ENCODE measurements around the gene MYO1G. TPM values are rescaled to one million over a fixed set of nuclear protein-coding genes. Genes with fewer than 3 reads are reported as not detected.

MYO1G gene
- total RNA-seq, 2 experiments from 2014 or later: 23.6 to 87.3 TPM

DNA sequence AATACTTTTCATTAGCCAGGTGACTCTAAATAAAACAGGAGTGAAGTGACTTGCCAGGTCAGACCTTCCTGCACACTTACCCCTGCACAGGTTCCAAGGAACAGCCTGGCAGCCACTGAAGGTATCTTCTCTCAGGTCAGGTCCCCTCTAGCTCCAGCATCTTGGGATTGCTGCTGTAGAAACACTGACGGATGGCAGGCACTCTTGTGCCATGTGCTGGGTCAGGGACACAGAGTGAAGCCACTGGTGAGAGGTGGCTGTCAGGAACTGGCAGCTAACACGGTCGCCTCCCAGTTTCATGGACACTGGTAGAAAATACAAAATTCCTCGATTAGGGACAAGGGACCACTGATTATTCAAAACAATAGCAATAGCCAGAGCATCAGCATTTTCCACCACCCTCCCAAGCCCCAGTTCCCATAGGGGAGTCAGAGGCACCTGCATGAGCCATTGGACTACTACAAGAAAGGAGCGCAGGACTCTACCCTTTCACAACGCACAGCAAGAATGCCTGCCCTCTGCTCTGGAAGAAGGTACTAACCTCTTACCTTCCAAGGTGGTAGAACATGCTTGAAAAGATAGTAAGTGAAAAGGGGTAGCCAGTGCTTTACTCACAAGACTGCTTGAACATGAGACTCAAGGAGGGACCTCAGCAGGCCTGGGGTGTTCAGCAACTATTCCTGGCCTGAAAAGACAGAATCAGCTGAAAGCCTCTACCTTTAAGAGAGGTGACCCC, 5.1 kb upstream of the MYO1G start:
- BruUV-seq (replicated peaks): no TSS peak
- ChIA-PET POLR2A (interaction anchor here (1.0 to 15.1 kb wide), 3 partner anchors 11 to 16 kb away, joined by 3 to 206 read pairs (median 5); partner anchors contain the start of gene CCM2), CTCF (ENCODE audit: unreplicated experiment) (no interaction called here)
- no peak for TF ChIP-seq EZH2phosphoT487 (IDR thresholded peaks at IDR 0.05; ENCODE audit: borderline replicate concordance, low read depth, low read length)
- TF ChIP-seq, protein P1, sequence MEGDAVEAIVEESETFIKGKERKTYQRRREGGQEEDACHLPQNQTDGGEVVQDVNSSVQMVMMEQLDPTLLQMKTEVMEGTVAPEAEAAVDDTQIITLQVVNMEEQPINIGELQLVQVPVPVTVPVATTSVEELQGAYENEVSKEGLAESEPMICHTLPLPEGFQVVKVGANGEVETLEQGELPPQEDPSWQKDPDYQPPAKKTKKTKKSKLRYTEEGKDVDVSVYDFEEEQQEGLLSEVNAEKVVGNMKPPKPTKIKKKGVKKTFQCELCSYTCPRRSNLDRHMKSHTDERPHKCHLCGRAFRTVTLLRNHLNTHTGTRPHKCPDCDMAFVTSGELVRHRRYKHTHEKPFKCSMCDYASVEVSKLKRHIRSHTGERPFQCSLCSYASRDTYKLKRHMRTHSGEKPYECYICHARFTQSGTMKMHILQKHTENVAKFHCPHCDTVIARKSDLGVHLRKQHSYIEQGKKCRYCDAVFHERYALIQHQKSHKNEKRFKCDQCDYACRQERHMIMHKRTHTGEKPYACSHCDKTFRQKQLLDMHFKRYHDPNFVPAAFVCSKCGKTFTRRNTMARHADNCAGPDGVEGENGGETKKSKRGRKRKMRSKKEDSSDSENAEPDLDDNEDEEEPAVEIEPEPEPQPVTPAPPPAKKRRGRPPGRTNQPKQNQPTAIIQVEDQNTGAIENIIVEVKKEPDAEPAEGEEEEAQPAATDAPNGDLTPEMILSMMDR (conservative IDR thresholded peaks at IDR 0.05; ENCODE audit: low read length): no peak
- Histone ChIP-seq H3K4me1 (ENCODE audit: insufficient read depth, low read length, poor library complexity, severe bottlenecking) (peaks cover 75% of the 10 kb centered on the region), H2AFZ (ENCODE audit: low read length) (no peak overlapping the region), H3K79me2 (ENCODE audit: insufficient read depth, low read depth, low read length) (peaks cover 54% of the 10 kb centered on the region), H4K20me1 (ENCODE audit: insufficient read depth, low read length) (peaks cover 29% of the 10 kb centered on the region; the same call in 1 of the 2 replicates), H3K4me2 (ENCODE audit: low read length) (peak overlapping the region; percentile 95), H3K9me2 (ENCODE audit: insufficient read depth, low read length) (no peaks in the 10 kb centered on the region), H3K36me3 (ENCODE audit: insufficient read depth, low read length) (peaks cover 69% of the 10 kb centered on the region), H3K4me3 (ENCODE audit: low read depth, low read length, poor library complexity, severe bottlenecking) (peak overlapping the region; percentile 94), H3K9me3 (ENCODE audit: low read length) (no peaks in the 10 kb centered on the region), H3K27ac (ENCODE audit: low read depth, low read length, poor library complexity, severe bottlenecking) (peak overlapping the region; percentile 70)
- intact Hi-C loops (cut with micrococcal nuclease; ENCODE audit: unreplicated experiment): no loop called here
- DNase-seq (ENCODE audit: low spot score): no peak

DNA sequence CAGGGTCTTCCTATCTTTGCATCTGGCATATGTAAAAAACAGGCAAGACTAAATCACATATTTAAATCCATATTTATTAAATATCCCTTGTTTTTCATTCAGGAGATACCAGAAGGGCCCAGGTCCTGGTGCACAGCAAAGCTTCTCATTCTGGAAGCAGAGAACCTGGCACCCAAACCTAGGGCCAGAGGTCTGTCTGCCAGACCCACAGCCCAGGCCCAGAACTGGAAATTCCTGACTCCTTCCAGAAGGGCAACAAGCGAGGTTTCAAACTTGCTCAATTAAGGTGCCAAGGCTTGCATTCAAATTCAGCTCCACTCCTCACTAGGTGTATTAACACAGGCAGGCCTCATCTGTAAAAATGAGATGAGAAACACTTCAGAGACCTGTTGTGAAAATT, 4.2 kb upstream of the MYO1G start:
- no peak for TF ChIP-seq EZH2phosphoT487 (IDR thresholded peaks at IDR 0.05; ENCODE audit: borderline replicate concordance, low read depth, low read length)
- TF ChIP-seq, protein P1 (conservative IDR thresholded peaks at IDR 0.05; ENCODE audit: low read length): no peak
- no TSS peak for BruUV-seq (replicated peaks)
- peak overlapping the region; percentile 70 for H3K27ac ChIP-seq (ENCODE audit: low read depth, low read length, poor library complexity, severe bottlenecking)
- H4K20me1 ChIP-seq (ENCODE audit: insufficient read depth, low read length): peaks cover 29% of the 10 kb centered on the region; the same call in 1 of the 2 replicates
- intact Hi-C loops (cut with micrococcal nuclease; ENCODE audit: unreplicated experiment): no loop called here
- POLR2A ChIA-PET: interaction anchor here (1.0 to 15.1 kb wide), 3 partner anchors 12 to 91 kb away, joined by 3 to 206 read pairs (median 3); partner anchors contain the start of gene CCM2
- peaks cover 73% of the 10 kb centered on the region for H3K36me3 ChIP-seq (ENCODE audit: insufficient read depth, low read length)
- H3K4me1 ChIP-seq (ENCODE audit: insufficient read depth, low read length, poor library complexity, severe bottlenecking): peaks cover 84% of the 10 kb centered on the region
- peaks cover 62% of the 10 kb centered on the region for H3K79me2 ChIP-seq (ENCODE audit: insufficient read depth, low read depth, low read length)
- no peaks in the 10 kb centered on the region for H3K9me3 ChIP-seq (ENCODE audit: low read length)
- H2AFZ ChIP-seq (ENCODE audit: low read length): no peak overlapping the region
- CTCF ChIA-PET (ENCODE audit: unreplicated experiment): interaction anchor here (1.4 kb wide), 1 partner anchor 10 kb away, joined by 3 read pairs; no protein-coding TSS in a partner anchor
- no peak for DNase-seq (ENCODE audit: low spot score)
- H3K9me2 ChIP-seq (ENCODE audit: insufficient read depth, low read length): no peaks in the 10 kb centered on the region
- H3K4me2 ChIP-seq (ENCODE audit: low read length): peak overlapping the region; percentile 95
- H3K4me3 ChIP-seq (ENCODE audit: low read depth, low read length, poor library complexity, severe bottlenecking): peak overlapping the region; percentile 94

DNA sequence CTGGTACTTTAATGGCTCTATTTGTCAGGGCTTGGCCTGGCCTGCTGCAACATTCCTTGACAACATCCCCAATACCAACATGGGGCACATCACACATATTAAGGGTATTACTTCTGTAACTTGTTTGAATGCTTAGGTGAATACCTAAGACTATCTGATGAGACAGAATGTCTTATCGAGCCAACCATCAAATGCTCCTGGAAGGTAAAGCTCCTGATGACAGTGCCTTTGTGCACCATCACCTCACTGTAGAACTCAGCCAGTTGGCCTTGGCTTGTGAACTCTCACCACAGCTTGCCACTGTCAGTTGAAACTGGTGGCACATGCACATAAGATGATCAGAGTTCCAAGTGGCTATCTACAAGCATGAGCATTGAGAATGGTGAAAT, 3.7 kb upstream of the MYO1G start:
- Histone ChIP-seq H3K36me3 (ENCODE audit: insufficient read depth, low read length) (peaks cover 73% of the 10 kb centered on the region), H3K27ac (ENCODE audit: low read depth, low read length, poor library complexity, severe bottlenecking) (peak overlapping the region; percentile 70), H3K4me1 (ENCODE audit: insufficient read depth, low read length, poor library complexity, severe bottlenecking) (peaks cover 84% of the 10 kb centered on the region), H3K79me2 (ENCODE audit: insufficient read depth, low read depth, low read length) (peaks cover 63% of the 10 kb centered on the region), H4K20me1 (ENCODE audit: insufficient read depth, low read length) (peaks cover 29% of the 10 kb centered on the region; the same call in 1 of the 2 replicates), H3K4me2 (ENCODE audit: low read length) (peak overlapping the region; percentile 95), H2AFZ (ENCODE audit: low read length) (no peak overlapping the region), H3K9me3 (ENCODE audit: low read length) (no peaks in the 10 kb centered on the region), H3K4me3 (ENCODE audit: low read depth, low read length, poor library complexity, severe bottlenecking) (peak overlapping the region; percentile 94), H3K9me2 (ENCODE audit: insufficient read depth, low read length) (no peaks in the 10 kb centered on the region)
- BruUV-seq (replicated peaks): no TSS peak
- no peak for DNase-seq (ENCODE audit: low spot score)
- CTCF ChIA-PET (ENCODE audit: unreplicated experiment): interaction anchor here (0.7 to 1.4 kb wide), 2 partner anchors 10 to 46 kb away, joined by 3 read pairs; no protein-coding TSS in a partner anchor
- no peak for TF ChIP-seq EZH2phosphoT487 (IDR thresholded peaks at IDR 0.05; ENCODE audit: borderline replicate concordance, low read depth, low read length)
- TF ChIP-seq, protein P1 (conservative IDR thresholded peaks at IDR 0.05; ENCODE audit: low read length): no peak
- intact Hi-C loops (cut with micrococcal nuclease; ENCODE audit: unreplicated experiment): no loop called here
- POLR2A ChIA-PET: interaction anchor here (0.6 to 15.1 kb wide), 5 partner anchors 11 to 141 kb away, joined by 3 to 206 read pairs (median 4); partner anchors contain the start of genes CCM2 and TBRG4

All from OCI-LY7 (cell line).